ENCODE results near the gene SEPHS2.

- TF ChIP-seq CTCF (IDR thresholded peaks at IDR 0.05; ENCODE audit: insufficient read depth, low read length): no peak
- TF ChIP-seq POLR2AphosphoS5 (IDR thresholded peaks at IDR 0.05; ENCODE audit: low read depth): no peak
- no peak for TF ChIP-seq REST (IDR thresholded peaks at IDR 0.05; ENCODE audit: insufficient replicate concordance, low read depth)
Measured at GRCh38 chr16:30457256-30457655, 11.6 kb upstream of the SEPHS2 start.

Measured in HL-60 (cell line).